Right renal pelvis (tissue), 4 donors: ENCODE results near the gene YIPF2. TPM values are rescaled to one million over a fixed set of nuclear protein-coding genes. Genes with fewer than 3 reads are reported as not detected.
"Not testable (repeated sequence)": the region's sequence is repeated elsewhere in the genome, so short reads cannot be mapped to it uniquely, and the experiment has no call there.

ENCODE experiments used
- DNase-seq, 4 donors: peaks; one replicate each; pipeline ENCODE4 v3.0.0-alpha.2; 2013; ENCODE audit warnings: low read depth in 4 of 4, low spot score in 3 of 4, missing footprints in 1 of 4
- polyA plus RNA-seq, 4 donors: library from polyadenylated mRNA; unstranded; fragments of 120-200 nt; gene quantifications; one replicate each; pipeline ENCODE4 v1.2.1, GENCODE V29; 2013; ENCODE audit not compliant: insufficient read length in 4 of 4

The YIPF2 gene
- 10 to 100 TPM; 40.1 to 57.4 (median 42.0) TPM for polyA plus RNA-seq

- peak; percentile 91 to 99 (median 99) for DNase-seq
These were observed at the start of gene YIPF2, which contains the start of gene TIMM29 for GRCh38 chr19:10928563-10929401. Gene YIPF2 (minus strand): TSS chr19:10928639. CDS start chr19:10928410, 229 bp downstream. Gene TIMM29 (plus strand): TSS chr19:10928811. CDS start chr19:10928823, 12 bp downstream.

- DNase-seq: no peak
These were observed 49.3 kb upstream of the YIPF2 start for GRCh38 chr19:10977742-10978092.

- no peak for DNase-seq
These were observed 47.9 kb upstream of the YIPF2 start for GRCh38 chr19:10976131-10976892.

DNA sequence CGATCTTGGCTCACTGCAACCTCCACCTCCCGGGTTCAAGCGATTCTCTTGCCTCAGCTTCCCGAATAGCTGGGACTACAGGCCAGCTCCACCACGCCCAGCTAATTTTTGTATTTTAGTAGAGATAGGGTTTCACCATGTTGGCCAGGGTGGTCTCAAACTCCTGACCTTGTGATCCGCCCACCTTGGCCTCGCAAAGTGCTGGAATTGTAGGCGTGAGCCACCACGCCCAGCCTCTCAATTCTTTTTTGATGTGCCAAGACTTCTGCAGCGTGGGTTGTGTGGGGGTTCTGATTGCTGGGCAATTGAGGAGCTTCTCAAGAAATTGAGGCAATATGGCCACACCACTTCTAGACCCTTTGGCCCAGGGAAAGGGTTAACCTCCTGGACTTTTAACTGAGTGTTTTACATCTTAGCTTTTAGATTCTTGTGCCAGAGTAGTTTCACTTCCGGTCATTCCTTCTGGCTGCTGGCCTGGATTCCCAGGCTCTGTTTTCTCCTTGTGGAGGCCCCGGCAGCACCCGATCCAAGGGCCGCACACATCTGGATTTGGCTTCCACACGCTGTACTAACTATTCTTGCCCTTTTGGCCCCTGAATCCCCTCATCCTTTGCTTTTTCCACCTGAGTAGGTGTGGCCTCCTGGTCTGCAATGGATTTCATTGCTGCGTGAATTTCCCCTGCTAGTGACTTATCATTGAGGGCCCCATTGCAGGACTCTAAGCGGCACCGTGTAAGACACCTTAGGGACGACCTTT lies 47.1 kb upstream of the YIPF2 start:
- DNase-seq: peak in 2 of 4 donors; percentile 48 to 53

DNA sequence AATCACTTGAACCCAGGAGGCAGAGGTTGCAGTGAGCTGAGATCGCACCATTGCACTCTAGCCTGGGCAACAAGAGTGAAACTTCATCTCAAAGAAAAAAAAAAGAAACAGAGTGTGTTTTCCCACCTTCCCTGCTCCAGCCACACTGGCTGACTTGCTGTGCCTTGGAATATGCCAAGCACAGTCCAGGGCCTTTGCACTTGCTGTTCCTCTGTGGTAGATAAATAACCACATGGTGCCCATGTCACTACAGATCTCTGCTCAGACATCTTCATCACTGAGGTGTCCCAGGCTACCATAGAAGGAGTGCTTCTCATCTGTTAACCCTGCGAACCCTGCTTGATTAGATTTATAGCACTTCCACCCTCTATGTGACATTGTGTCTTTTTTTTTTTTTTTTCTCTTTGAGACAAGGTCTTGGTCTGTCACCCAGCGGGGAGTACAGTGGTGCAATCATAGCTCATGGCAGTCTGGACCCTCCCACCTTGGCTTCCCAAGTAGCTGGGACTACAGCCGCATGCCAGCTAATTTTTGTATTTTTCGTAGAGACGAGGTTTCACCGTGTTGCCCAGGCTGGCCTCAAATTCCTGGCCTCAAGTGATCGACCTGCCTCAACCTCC lies 42.8 kb upstream of the YIPF2 start:
- no peak for DNase-seq

DNA sequence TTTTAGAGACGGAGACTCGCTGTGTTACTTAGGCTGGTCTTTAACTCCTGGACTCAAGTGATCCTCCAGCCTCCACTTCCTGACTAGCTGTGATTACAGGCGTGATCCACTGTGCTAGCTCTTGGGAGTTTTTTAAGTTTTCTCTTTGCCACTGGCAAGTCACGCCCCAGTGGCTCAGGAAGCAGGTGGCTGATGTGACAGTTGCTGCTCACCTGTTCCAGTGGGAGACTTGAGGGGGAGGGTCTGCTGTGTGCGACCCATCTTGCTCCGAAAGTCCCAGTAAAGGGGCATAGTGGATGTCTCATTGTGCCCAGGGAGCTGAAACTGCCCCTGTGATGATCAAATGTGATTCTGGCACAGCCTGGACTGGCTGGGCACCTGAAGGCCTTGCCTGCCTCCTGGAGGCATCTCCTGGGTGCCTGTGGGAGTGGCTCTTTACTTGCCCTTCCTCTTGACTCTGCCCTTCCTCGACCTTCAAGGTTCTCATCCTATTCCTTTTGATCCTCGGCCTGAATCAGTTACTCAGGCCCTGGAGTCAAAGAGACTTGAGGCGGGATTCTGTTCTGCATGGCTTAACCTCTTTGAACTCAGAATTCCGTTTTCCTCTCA lies 40.2 kb upstream of the YIPF2 start:
- DNase-seq: no peak

GRCh38 chr19:10966809-10967208 lies 38.4 kb upstream of the YIPF2 start:
- DNase-seq: no peak

- DNase-seq: no peak
These were observed 37.0 kb upstream of the YIPF2 start for GRCh38 chr19:10965398-10965797.

DNA sequence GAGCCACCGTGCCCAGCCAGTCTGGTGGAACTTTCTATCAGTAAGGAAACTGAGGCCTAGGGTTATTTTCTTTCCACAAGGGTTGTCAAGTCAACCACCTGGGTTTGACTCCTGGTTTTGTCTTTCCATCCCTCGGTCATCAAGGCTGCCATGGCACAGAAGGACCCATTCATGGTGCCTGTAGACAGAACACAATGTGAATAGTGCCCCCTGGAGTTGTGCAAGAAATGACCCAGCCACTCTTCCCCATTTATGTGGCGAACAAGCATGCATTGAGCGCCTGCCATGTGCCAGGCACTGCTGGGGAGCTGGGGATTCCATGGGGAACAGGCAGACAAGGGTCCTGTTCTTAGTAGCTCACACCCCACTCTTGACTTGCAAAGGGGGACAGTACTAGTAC lies 36.5 kb upstream of the YIPF2 start:
- DNase-seq: no peak

GRCh38 chr19:10963865-10964264 lies 35.4 kb upstream of the YIPF2 start:
- DNase-seq: no peak

GRCh38 chr19:10962863-10963262 lies 34.4 kb upstream of the YIPF2 start:
- no peak for DNase-seq

DNA sequence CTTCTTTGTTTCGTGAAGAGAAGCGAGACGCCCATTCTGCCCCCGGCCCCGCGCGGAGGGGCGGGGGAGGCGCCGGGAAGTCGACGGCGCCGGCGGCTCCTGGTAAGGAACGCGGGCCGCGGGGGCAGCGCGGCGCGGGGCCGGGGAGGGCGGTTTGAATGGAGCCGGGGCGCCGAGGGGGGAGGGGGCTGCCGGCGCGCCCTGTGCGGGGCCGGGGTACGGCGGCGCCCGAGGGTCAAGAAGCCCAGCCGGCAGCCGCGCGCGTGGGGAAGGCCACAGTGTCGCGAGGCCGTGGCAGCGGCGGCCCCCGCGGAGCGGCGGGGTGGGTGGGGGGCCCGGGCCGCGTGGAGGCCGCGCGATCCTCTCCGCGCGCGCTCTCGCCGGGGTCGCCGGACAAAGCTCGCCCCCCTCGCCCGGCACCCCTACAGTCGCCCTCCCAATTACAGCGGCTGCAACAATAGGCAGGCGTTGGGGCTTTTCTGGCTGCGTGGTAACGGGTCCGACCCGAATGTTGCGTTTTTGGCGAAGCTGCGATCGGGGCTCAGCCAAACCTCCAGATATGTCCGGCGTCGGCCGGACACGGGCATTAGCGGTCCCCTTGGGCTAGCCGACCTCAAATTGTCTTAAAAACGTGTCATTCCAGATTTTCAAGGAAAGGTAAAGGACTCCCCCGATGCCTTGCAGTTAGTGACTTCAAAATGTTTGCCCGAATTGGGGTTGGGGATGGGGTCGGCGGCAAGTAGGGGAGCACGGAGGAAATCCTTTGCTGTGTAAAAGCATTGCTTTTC lies 32.8 kb upstream of the YIPF2 start:
- DNase-seq: peak in 1 of 4 donors; percentile 40

- peak; percentile 95 to 98 (median 96) for DNase-seq
These were observed 32.1 kb upstream of the YIPF2 start, which contains the start of gene SMARCA4 for GRCh38 chr19:10960314-10961072. Gene SMARCA4 (plus strand): TSS chr19:10961030. CDS start chr19:10984152, 23,122 bp downstream.

- DNase-seq: not testable (repeated sequence)
These were observed 31.0 kb upstream of the YIPF2 start for GRCh38 chr19:10959277-10959968.

DNA sequence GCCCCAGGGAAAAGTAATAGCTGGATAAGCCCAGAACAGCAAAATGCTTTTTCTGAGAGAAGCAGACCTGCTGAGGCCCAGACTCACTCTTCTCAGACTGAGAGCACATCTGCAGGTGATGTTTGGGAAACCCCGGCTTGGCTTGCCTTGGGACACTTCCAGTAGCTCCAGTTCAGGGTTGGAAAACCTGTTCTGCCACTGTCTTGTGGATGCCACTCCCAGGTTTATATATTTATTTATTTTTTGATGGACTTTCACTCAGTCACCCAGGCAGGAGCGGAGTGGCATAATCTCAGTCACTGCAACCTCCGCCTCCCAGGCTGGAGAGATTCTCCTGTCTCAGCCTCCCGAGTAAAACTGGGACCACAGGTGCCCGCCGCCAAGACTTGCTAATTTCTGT lies 24.4 kb upstream of the YIPF2 start:
- DNase-seq: no peak

DNA sequence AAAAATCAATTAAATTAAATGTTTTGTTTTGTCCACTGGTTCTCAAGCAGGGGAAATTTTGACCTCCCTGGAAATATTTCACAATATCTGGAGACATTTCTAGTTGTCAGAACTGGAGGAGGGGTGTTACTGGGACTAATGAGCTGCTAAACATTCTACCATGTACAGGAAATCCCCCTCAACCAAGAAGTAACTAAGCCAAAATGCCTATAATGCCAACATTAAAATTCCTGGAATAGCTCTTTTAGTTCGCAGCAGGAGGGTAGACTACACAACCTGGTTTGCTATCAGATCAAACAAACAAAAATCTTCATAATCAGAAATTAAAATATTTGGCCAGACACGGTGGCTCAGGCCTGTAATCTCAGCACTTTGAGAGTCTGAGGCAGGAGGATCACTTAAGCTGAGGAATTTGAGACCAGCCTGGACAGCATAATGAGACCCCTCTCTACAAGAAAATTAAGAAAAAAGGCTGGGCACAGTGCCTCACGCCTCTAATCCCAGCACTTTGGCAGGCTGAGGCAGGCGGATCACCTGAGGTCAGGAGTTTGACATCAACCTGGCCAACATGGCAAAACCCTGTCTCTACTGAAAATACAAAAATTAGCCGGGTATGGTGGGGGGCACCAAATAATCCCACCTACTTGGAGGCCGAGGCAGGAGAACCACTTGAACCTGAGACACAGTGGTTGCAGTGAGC lies 18.7 kb upstream of the YIPF2 start:
- no peak for DNase-seq

GRCh38 chr19:10945264-10945663 lies 16.8 kb upstream of the YIPF2 start:
- DNase-seq: no peak
